ENCODE measurements around the gene SNX1. TPM values are rescaled to one million over a fixed set of nuclear protein-coding genes. Genes with fewer than 3 reads are reported as not detected.

SNX1 gene
- total RNA-seq, 1 experiment from 2014 or later, result 46.6 TPM

DNA sequence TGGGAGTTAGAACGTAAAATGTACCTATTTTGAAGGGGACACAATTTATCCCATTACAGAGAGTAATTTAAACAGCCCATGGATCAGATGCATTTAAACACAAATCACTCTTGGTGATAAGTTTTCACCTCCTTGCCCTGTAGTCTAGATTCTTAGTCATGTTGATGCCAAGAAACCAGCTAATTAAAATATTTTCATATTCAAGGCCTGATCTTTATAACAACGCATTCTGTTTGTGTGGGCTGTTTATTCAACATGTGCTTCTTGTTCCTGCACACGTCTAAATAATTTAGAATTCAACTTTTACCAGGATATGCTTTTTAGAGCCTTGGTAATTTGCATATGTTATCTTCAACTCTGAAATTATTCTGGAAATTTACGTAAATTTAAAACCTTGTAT is 25.8 kb downstream of the SNX1 start:
- H3K4me1 ChIP-seq, result no peaks in the 10 kb centered on the region
- H3K27ac ChIP-seq, result no peak overlapping the region
- no peak overlapping the region for H3K4me3 ChIP-seq
- H3K36me3 ChIP-seq, result peaks cover 53% of the 10 kb centered on the region
- H3K9me3 ChIP-seq (replicated peaks), result no peaks in the 10 kb centered on the region
- DNase-seq, result no peak
- no peaks in the 10 kb centered on the region for H3K27me3 ChIP-seq

DNA sequence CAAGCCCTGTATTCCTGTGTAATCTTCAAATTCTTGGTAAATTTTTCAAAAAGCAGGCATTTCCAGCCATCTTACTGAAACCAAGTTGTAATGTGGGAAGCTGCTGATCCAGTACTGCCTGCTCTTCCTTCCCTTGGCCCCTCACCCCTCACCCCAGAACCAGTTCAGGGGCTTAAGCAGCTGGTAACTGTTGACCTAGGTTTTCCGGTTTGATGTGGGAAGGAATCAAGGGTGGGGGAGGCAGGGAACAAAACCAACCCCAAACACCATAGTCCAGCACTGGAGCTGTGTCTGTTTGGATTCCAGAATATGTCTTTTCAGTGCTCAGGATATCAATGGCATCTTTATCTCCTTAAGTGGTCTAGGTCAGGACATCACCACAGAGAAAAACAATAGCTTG is 26.7 kb downstream of the SNX1 start:
- no peak for DNase-seq
- H3K4me1 ChIP-seq, result no peaks in the 10 kb centered on the region
- peaks cover 57% of the 10 kb centered on the region for H3K36me3 ChIP-seq
- H3K9me3 ChIP-seq (replicated peaks), result no peaks in the 10 kb centered on the region
- H3K27ac ChIP-seq, result no peak overlapping the region
- no peaks in the 10 kb centered on the region for H3K27me3 ChIP-seq
- H3K4me3 ChIP-seq, result no peak overlapping the region

DNA sequence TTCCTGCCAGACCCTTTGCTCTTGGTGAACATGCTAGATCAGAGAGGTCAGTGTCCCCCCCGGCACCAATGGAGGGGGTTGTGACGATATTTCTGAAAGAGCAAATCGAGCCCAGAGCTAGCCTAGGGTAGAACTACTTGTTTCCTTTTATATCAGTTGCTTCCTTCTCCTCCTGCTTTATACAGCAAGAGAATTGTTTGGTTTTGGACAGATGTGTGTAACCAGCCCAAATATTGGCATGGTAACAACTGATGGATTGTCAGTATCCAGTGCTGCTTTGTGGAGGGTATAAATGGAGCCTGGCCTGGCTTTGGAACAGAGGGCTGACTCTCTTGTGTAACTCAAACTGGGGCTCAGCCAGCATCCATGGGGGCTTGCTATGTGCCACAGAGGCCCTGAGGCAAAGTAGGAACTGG is 27.2 kb downstream of the SNX1 start:
- H3K4me3 ChIP-seq, result no peak overlapping the region
- no peaks in the 10 kb centered on the region for H3K9me3 ChIP-seq (replicated peaks)
- DNase-seq, result no peak
- H3K4me1 ChIP-seq, result no peaks in the 10 kb centered on the region
- H3K36me3 ChIP-seq, result peaks cover 56% of the 10 kb centered on the region
- no peak overlapping the region for H3K27ac ChIP-seq
- no peaks in the 10 kb centered on the region for H3K27me3 ChIP-seq

DNA sequence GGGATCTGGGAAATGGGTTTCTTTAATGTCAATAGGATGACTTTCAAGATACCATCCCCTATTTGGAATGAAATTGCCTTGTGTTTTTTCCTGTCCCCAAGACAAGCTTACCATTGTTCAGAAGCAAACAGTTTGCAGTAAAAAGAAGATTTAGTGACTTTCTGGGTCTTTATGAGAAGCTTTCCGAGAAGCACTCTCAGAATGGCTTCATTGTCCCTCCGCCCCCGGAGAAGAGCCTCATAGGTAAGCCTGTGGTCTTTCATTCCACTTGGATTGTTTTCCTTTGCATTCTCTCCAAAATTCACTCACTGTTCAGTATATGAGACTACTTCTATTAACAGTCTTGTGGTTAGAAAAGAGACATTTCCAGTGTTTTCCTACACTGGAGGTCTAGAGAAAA is 30.2 kb downstream of the SNX1 start:
- Histone ChIP-seq H3K27me3 (no peaks in the 10 kb centered on the region), H3K27ac (no peak overlapping the region), H3K36me3 (peaks cover 63% of the 10 kb centered on the region), H3K4me1 (no peaks in the 10 kb centered on the region), H3K4me3 (no peak overlapping the region), H3K9me3 (replicated peaks) (no peaks in the 10 kb centered on the region)
- DNase-seq, result no peak

DNA sequence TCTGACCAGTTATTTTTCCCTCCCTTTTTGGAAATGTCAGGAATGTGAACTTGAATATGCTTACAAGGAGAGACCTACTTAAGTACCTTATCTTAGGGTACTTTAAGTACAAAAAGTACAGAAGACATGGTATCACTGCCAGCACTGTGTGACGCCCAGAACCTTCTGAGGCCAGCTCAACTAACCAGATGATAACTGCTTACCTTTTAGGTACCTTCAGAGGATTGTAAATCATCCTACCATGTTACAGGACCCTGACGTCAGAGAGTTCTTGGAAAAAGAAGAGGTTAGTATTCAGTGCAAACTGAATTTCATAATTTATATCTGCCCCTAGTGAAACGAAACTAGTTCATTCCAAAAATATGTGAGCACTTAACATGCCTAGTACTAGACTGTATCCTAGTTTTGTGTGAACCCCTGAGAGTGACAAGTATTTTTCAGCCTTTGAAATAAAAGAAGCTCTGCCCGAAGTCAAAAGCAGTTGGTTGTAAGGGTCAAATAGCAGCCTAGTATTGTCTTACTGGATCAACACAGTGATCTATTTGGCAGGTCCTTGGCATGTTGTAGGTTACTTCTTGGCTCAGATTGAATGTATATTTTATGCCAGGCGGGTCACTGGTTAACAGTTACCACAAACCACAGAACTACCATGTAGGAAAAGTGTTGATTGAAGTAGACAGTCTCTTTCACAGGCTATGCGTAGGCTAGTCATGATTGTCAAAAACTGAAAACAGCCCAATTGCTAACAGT is 31.9 kb downstream of the SNX1 start:
- Histone ChIP-seq H3K4me3 (no peak overlapping the region), H3K27ac (no peak overlapping the region), H3K36me3 (peaks cover 64% of the 10 kb centered on the region), H3K27me3 (no peaks in the 10 kb centered on the region), H3K4me1 (no peaks in the 10 kb centered on the region), H3K9me3 (replicated peaks) (no peaks in the 10 kb centered on the region)
- no peak for DNase-seq

DNA sequence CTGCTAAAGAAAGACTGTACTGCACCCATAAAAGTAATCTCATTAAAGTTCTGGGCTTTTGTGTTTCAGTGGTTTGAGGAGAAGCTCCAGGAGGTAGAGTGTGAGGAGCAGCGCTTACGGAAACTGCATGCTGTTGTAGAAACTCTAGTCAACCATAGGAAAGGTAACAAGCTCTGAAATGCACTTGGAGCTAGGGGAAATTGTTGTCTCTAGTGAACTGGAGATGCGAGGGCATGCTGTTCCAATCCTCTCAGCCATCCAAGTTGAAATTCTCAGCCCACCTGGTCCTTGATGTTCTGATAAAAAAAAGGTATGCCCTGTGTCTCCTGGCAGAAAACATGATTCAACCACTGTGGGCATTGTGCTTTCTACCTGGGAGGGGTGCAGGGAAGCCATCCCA is 34.4 kb downstream of the SNX1 start:
- no peak overlapping the region for H3K27ac ChIP-seq
- no peaks in the 10 kb centered on the region for H3K9me3 ChIP-seq (replicated peaks)
- DNase-seq, result no peak
- H3K4me1 ChIP-seq, result no peaks in the 10 kb centered on the region
- no peak overlapping the region for H3K4me3 ChIP-seq
- H3K36me3 ChIP-seq, result peaks cover 73% of the 10 kb centered on the region
- no peaks in the 10 kb centered on the region for H3K27me3 ChIP-seq

DNA sequence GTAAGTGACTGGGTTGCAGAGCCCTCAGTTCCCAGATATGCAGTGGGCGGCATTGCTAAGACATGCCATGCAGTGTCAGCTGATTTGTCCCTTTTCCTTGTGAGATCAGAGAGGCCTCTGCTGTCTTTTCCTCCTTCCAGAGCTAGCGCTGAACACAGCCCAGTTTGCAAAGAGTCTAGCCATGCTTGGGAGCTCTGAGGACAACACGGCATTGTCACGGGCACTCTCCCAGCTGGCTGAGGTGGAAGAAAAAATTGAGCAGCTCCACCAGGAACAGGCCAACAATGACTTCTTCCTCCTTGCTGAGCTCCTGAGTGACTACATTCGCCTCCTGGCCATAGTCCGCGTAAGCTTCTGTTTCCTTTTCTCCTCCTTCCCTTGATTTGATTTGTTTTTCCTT is 35.8 kb downstream of the SNX1 start:
- Histone ChIP-seq H3K36me3 (peaks cover 77% of the 10 kb centered on the region), H3K27ac (no peak overlapping the region), H3K4me1 (no peaks in the 10 kb centered on the region), H3K9me3 (replicated peaks) (no peaks in the 10 kb centered on the region), H3K4me3 (no peak overlapping the region), H3K27me3 (no peaks in the 10 kb centered on the region)
- DNase-seq, result no peak

DNA sequence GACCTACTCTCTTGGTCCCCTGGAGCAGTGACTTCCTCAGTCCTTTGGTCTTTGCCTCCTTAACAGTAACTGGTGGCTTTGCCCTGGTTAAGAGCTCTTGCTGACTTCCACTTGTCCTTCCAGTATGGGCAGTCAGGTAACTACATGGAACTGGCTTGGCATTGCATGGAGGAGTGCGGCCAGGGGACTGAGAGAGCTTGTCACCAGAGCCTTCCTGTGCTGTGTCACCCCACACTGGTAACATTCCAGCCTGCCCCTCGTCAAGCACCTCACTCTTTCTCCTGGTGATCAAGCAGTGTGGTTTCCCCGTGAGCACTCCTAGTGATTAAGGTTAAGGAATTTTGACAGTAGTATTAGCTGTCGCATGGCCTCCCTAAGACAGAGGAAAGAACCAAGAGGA is 36.4 kb downstream of the SNX1 start:
- H3K9me3 ChIP-seq (replicated peaks), result no peaks in the 10 kb centered on the region
- DNase-seq, result no peak
- H3K36me3 ChIP-seq, result peaks cover 76% of the 10 kb centered on the region
- no peak overlapping the region for H3K27ac ChIP-seq
- no peak overlapping the region for H3K4me3 ChIP-seq
- H3K4me1 ChIP-seq, result no peaks in the 10 kb centered on the region
- no peaks in the 10 kb centered on the region for H3K27me3 ChIP-seq

DNA sequence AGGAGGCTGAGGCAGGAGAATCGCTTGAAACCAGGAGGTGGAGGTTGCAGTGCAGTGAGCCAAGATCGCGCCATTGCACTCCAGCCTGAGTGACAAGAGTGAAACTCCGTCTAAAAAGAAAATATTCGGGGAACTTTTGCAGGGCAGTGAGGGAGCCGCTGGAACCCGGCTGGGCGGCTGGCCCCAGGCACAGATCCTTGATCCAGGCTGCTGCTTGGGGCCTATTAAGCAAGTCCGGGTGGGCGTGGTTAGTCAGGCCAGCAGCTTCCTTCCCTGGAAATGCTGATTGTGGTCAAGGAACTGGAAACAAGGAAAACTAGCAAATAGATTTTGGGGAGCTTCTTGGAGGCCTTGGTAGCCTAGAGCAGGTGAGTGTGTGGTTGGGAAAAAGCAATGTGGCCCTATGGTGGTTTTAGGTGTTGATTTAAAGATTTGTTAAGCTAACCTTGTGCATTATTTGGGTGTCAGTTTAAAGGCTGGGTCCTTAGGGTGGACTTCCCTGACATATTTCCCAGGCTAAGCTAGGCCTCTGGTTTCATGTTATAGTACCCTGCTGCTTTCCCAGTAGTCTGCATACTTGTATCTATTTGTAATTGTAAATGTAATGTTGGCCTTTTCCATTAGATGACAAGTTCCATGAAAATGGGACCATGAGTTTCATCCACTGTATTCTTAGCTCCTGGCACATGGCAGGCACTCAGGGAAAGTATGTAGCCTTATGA is 38.0 kb downstream of the SNX1 start:
- DNase-seq, result no peak
- Histone ChIP-seq H3K27me3 (no peaks in the 10 kb centered on the region), H3K36me3 (peaks cover 73% of the 10 kb centered on the region), H3K4me1 (no peaks in the 10 kb centered on the region), H3K27ac (no peak overlapping the region), H3K9me3 (replicated peaks) (no peaks in the 10 kb centered on the region), H3K4me3 (no peak overlapping the region)

DNA sequence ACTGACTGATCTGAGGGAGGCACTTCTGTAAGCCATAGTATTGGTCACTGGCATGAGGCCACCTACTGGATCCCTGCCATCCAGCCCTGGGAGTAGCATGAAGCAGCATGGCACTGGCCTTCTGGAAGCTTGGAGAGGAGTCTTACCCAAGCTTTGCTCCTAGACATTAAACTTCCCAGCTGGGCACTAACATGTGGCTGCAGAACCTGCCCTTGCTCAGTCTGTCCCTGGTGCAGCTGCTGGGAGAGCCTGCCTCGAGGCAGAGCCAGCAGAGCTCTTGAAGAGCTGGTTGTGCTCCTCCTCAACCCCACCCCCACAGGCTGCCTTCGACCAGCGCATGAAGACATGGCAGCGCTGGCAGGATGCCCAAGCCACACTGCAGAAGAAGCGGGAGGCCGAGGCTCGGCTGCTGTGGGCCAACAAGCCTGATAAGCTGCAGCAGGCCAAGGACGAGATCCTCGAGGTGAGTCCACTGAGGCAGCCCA is 38.6 kb downstream of the SNX1 start:
- peaks cover 71% of the 10 kb centered on the region for H3K36me3 ChIP-seq
- H3K27ac ChIP-seq, result no peak overlapping the region
- no peak overlapping the region for H3K4me3 ChIP-seq
- no peak for DNase-seq
- H3K9me3 ChIP-seq (replicated peaks), result no peaks in the 10 kb centered on the region
- H3K27me3 ChIP-seq, result no peaks in the 10 kb centered on the region
- H3K4me1 ChIP-seq, result no peaks in the 10 kb centered on the region

DNA sequence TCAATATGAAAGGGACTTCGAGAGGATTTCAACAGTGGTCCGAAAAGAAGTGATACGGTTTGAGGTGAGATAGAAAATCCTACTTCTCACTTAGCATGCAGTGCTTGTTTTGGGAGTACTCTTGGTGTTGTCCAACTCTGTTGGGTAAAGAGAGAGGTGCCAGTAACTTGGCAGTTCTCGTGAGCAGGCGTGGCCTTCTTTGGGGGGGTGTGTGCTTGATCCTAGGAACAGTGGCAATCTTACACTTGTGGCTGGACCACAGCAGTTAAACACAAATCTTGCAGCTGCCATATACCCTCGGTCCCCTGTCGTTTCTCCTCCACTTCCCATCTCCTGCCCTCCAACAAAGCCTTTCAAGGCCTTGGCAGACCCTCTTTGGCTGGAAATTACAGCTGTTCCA is 40.6 kb downstream of the SNX1 start:
- Histone ChIP-seq H3K27ac (no peak overlapping the region), H3K36me3 (peaks cover 55% of the 10 kb centered on the region), H3K4me1 (no peaks in the 10 kb centered on the region), H3K4me3 (no peak overlapping the region), H3K9me3 (replicated peaks) (no peaks in the 10 kb centered on the region), H3K27me3 (no peaks in the 10 kb centered on the region)
- DNase-seq, result no peak

DNA sequence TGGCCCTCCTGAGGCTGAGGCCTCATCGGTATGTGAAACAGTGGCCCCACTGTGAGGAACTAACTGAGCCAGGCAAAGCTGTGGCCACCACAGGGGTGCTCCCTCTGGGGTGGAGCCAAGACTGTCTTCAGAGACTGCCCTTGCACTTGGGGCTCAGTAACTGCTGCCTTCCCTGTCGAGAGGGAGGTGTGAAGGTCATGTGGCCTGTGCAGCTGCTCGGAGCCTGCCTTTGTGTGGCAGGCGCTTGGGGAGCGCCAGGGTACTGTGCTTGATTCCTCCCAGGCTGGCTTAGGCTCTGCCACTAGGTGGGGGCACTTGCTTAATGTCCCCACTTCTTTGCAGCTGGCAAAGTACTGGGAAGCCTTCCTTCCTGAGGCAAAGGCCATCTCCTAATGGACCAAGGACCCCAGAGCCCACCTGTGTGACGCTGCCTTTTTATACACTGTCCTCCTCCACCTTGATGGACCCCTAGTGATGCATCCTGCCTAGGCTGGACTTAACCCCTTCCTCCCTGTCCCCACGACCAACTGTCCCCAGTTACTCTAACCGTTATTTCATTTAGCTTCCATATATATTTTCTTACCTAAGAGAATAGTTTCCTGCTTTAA is 41.5 kb downstream of the SNX1 start:
- Histone ChIP-seq H3K27ac (no peak overlapping the region), H3K27me3 (no peaks in the 10 kb centered on the region), H3K9me3 (replicated peaks) (no peaks in the 10 kb centered on the region), H3K4me1 (no peaks in the 10 kb centered on the region), H3K4me3 (no peak overlapping the region), H3K36me3 (peaks cover 48% of the 10 kb centered on the region)
- DNase-seq, result no peak

DNA sequence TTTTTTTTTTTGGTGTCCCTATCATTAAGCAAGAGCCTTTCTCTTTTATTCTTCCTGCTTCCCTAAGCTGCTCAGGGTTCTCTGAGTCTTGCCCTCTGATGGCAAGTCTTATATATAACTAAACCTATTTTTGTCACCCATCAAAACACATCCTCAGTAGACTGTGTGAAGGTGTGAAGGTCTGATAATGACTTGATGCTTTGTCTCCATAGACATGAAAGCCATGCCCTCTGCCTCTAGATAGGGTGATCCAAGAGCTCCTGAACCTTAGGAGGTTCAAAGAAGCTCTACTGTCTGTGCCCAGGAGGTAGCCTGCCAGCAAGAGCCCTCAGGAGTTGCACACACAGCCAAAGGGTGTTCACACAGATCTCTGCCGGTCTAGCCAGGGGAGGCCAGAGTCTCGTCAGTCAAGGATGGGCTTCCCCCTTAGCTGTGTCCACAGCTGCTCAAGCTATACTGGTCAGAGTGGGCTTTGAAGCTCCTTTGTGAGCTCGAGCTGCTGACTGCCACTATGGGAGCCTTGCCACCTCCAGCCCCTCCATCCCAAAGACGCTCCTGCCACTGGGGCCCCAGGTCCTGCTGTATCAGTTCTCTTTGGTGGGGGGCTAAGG is 42.7 kb downstream of the SNX1 start:
- H3K27ac ChIP-seq, result no peak overlapping the region
- DNase-seq, result no peak
- H3K36me3 ChIP-seq, result peaks cover 39% of the 10 kb centered on the region
- no peak overlapping the region for H3K4me3 ChIP-seq
- no peaks in the 10 kb centered on the region for H3K27me3 ChIP-seq
- H3K4me1 ChIP-seq, result no peaks in the 10 kb centered on the region
- no peaks in the 10 kb centered on the region for H3K9me3 ChIP-seq (replicated peaks)

DNA sequence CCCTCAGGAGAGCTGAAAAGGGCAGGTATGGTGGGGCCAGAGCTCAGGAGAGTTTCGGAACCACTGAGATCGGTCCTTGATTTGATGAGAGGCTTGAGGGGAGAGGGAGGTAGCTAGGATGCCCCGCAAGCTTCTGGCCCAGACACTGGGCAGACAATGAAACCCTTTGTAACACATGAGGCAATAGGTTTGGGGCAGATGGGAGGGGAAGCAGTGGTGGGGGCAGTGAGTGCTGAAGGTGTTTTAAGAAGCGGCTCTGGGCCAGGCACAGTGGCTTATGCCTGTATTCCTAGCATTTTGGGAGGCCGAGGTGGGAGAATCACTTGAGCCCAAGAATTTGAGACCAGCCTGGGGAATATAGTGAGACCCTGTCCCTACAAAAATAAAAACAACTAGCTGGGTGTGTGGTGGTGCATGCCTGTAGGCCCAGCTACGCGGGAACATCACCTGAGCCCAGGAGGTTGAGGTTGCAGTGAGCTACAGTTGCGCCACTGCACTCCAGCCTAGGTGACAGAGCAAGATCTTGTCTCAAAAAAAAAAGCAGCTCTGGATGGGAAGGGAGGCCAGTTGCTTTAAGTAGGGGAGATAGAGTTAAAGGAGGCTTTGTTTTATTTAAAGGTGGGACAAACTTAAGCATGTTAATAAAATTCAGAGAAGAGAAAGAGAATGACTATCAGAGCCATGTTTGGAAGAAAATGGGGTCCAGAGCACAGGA is 46.2 kb downstream of the SNX1 start:
- H3K36me3 ChIP-seq, result peaks cover 14% of the 10 kb centered on the region
- DNase-seq, result no peak
- H3K4me1 ChIP-seq, result peaks cover 6% of the 10 kb centered on the region
- H3K4me3 ChIP-seq, result no peak overlapping the region
- H3K27ac ChIP-seq, result no peak overlapping the region
- H3K9me3 ChIP-seq (replicated peaks), result no peaks in the 10 kb centered on the region
- no peaks in the 10 kb centered on the region for H3K27me3 ChIP-seq
